ENCODE data around the gene UPF1.
"Not testable (repeated sequence)": the region's sequence is repeated elsewhere in the genome, so short reads cannot be mapped to it uniquely, and the experiment has no call there.

- TF ChIP-seq ZHX1 (CRISPR knock-in tag; IDR thresholded peaks at IDR 0.05; ENCODE audit: low read depth); CBX1 (IDR thresholded peaks at IDR 0.05; ENCODE audit: low read depth); FOXJ3 (CRISPR knock-in tag; IDR thresholded peaks at IDR 0.05; ENCODE audit: borderline replicate concordance); ZNF276 (CRISPR knock-in tag; IDR thresholded peaks at IDR 0.05; ENCODE audit: low read depth); ESRRA (CRISPR knock-in tag; IDR thresholded peaks at IDR 0.05; ENCODE audit: low read depth): not testable (repeated sequence)
Measured at GRCh38 chr19:18811638-18812037, 20.1 kb upstream of the UPF1 start.

All from HepG2 (cell line).